Osteocyte (in vitro differentiated cells): ENCODE measurements around the gene EVC2. TPM values are rescaled to one million over a fixed set of nuclear protein-coding genes. Genes with fewer than 3 reads are reported as not detected.

Source experiments
- DNase-seq: peaks from one replicate; pipeline ENCODE4 v3.0.0; 2021; ENCODE audit warnings: mixed read lengths; ENCODE audit not compliant: unreplicated experiment; ENCODE audit errors: extremely low spot score
- H3K27ac Mint-ChIP-seq: one replicate; pipeline ENCODE4 v1.8.0; 2021; ENCODE audit warnings: mild to moderate bottlenecking, mixed read lengths; ENCODE audit not compliant: unreplicated experiment
- H3K27me3 Mint-ChIP-seq: one replicate; pipeline ENCODE4 v1.8.0; 2021; ENCODE audit warnings: mixed read lengths; ENCODE audit not compliant: unreplicated experiment
- H3K36me3 Mint-ChIP-seq: one replicate; pipeline ENCODE4 v1.8.0; 2021; ENCODE audit warnings: mixed read lengths; ENCODE audit not compliant: unreplicated experiment
- H3K4me1 Mint-ChIP-seq: one replicate; pipeline ENCODE4 v1.8.0; 2021; ENCODE audit warnings: mixed read lengths; ENCODE audit not compliant: unreplicated experiment
- H3K4me3 Mint-ChIP-seq: one replicate; pipeline ENCODE4 v1.8.0; 2021; ENCODE audit warnings: mild to moderate bottlenecking, moderate library complexity, mixed read lengths; ENCODE audit not compliant: unreplicated experiment
- H3K9me3 Mint-ChIP-seq: one replicate; pipeline ENCODE4 v1.8.0; 2021; ENCODE audit warnings: mixed read lengths; ENCODE audit not compliant: unreplicated experiment
- CTCF ChIP-seq: fragments of 200-600 bp; sonication (generic); IDR thresholded peaks from 2 replicates; pipeline ENCODE4 v1.5.0; 2021; ENCODE audit warnings: antibody characterized with exemption, mild to moderate bottlenecking, moderate library complexity
- total RNA-seq: library from RNA; stranded (reverse); gene quantifications from 2 replicates; pipeline ENCODE4 v1.2.1, GENCODE V29; 2021

Gene EVC2
- total RNA-seq, 1 donor from 2014 or later = 3.1 TPM

DNA sequence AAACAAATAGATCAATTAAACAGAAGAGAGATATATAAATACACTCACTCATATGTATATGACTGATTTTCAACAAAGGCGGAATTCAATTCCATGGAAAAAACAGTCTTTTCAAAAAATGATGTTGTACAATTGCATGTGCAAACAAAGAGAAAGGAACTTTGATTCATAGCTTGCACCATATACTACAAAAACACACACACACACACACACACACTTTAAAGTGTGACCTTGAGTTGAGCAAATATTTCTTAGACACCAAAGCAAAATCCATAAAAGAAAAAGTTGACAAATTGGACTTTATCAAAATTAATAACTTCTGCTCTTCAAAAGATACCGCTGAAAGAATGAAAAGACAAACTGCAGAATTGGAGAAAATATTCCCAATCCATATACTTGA, 168.8 kb downstream of the EVC2 start:
- Mint-ChIP-seq H3K36me3 (no peaks in the 10 kb centered on the region), H3K4me3 (no peak overlapping the region), H3K27ac (no peak overlapping the region), H3K27me3 (peaks cover 39% of the 10 kb centered on the region), H3K4me1 (no peaks in the 10 kb centered on the region), H3K9me3 (no peaks in the 10 kb centered on the region)
- no peak for DNase-seq
- TF ChIP-seq CTCF = no peak

GRCh38 chr4:5532100-5532499, 176.3 kb downstream of the EVC2 start:
- Mint-ChIP-seq H3K4me3 (no peak overlapping the region), H3K27me3 (peaks cover 16% of the 10 kb centered on the region), H3K4me1 (no peaks in the 10 kb centered on the region), H3K36me3 (peaks cover 7% of the 10 kb centered on the region), H3K27ac (no peak overlapping the region), H3K9me3 (no peaks in the 10 kb centered on the region)
- no peak for DNase-seq
- no peak for TF ChIP-seq CTCF

GRCh38 chr4:5528031-5528436, 180.3 kb downstream of the EVC2 start:
- no peaks in the 10 kb centered on the region for H3K4me1 Mint-ChIP-seq
- no peaks in the 10 kb centered on the region for H3K36me3 Mint-ChIP-seq
- no peak for DNase-seq
- no peak overlapping the region for H3K27ac Mint-ChIP-seq
- peaks cover 13% of the 10 kb centered on the region for H3K27me3 Mint-ChIP-seq
- H3K4me3 Mint-ChIP-seq = no peak overlapping the region
- no peak for TF ChIP-seq CTCF
- no peaks in the 10 kb centered on the region for H3K9me3 Mint-ChIP-seq

DNA sequence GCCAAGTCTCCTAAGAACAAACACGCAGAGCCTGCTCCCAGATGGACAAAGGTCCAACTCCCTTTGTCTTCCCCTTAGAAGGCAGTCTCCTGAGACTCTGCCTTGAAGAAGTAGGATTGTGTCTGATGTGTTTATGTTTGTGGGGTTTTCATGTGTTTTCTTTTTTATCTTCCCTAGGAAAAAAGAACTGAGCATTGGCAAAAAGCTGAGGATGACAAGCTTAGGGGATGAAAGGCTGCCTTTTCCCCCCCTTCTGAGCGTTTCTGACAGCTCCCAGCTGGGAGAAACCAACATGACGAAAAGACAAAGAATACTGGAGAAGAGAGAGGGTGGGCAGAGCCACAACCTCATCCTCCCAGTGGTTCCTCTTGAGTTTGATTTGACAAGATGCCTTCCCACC, 181.1 kb downstream of the EVC2 start:
- no peaks in the 10 kb centered on the region for H3K9me3 Mint-ChIP-seq
- H3K4me1 Mint-ChIP-seq = no peaks in the 10 kb centered on the region
- TF ChIP-seq CTCF = no peak
- H3K4me3 Mint-ChIP-seq = no peak overlapping the region
- no peak overlapping the region for H3K27ac Mint-ChIP-seq
- H3K27me3 Mint-ChIP-seq = peaks cover 13% of the 10 kb centered on the region
- H3K36me3 Mint-ChIP-seq = no peaks in the 10 kb centered on the region
- DNase-seq = no peak

DNA sequence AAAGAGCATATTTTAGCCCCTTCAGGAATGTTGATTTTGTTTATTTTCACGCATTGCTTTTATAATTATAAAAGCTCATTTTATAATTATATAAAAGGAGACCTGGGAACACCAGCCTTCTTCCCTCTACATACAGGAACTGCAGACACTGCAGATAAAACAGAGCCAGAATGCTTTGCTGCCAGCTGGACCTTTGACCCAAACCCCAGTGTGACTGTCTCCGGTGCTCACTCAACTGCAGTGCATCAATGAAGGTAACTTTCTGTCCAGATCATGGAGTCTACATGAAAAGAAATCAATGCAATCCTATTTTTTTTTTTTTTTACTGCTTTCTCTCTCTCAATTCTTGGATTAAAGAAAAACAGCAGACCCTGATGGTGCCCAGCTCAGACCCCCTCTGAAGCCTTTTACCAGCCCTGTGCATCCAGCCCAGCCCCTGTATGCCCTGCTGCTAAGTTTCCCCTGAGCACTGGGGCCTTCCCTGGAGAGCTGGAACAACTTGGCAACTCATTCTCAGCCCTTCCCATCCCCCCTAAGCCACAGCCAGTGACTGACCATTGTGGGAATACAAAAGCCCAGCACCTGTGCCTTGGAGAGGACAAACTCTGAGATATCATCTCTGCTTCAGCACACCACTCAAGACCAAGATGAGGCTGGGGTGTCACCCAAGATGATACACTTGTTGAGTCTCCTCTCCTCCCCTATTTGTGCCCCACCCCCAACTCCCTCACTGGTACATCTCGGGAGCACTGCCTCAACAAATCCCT, 182.1 kb downstream of the EVC2 start:
- Mint-ChIP-seq H3K27ac (no peak overlapping the region), H3K4me3 (no peak overlapping the region), H3K36me3 (no peaks in the 10 kb centered on the region), H3K27me3 (peaks cover 13% of the 10 kb centered on the region), H3K9me3 (peaks cover 3% of the 10 kb centered on the region), H3K4me1 (no peaks in the 10 kb centered on the region)
- DNase-seq = no peak
- no peak for TF ChIP-seq CTCF
